MM.1S (cell line): ENCODE results near the gene CHCHD10.

Experiments
- DNase-seq: peaks from one replicate; pipeline ENCODE4 v3.0.0-alpha.2; 2015
- H2AFZ ChIP-seq: fragments of 300-600 bp; sonication (generic); 2 replicates; pipeline ENCODE4 v1.6.0; 2016; ENCODE audit warnings: antibody characterized with exemption, low read length
- H3F3A ChIP-seq: fragments of 300-600 bp; sonication (generic); 2 replicates; pipeline ENCODE4 v1.6.1; 2016; ENCODE audit warnings: mild to moderate bottlenecking, antibody characterized with exemption, low read length, moderate library complexity, mixed read lengths; ENCODE audit not compliant: insufficient read depth
- H3K27ac ChIP-seq: fragments of 300-600 bp; sonication (generic); 2 replicates; pipeline ENCODE4 v1.5.1; 2016; ENCODE audit warnings: mild to moderate bottlenecking, low read length
- H3K27me3 ChIP-seq: fragments of 300-600 bp; sonication (generic); replicated peaks from 2 replicates; pipeline ENCODE4 v1.6.0; 2016; ENCODE audit warnings: low read length; ENCODE audit not compliant: insufficient read depth
- H3K36me3 ChIP-seq: fragments of 300-600 bp; sonication (generic); replicated peaks from 2 replicates; pipeline ENCODE4 v1.6.1; 2016; ENCODE audit warnings: mild to moderate bottlenecking, low read length, mixed read lengths; ENCODE audit not compliant: insufficient read depth
- H3K4me1 ChIP-seq: fragments of 300-600 bp; sonication (generic); 2 replicates; pipeline ENCODE4 v1.6.1; 2016; ENCODE audit warnings: low read length, mixed read lengths
- H3K4me2 ChIP-seq: fragments of 300-600 bp; sonication (generic); 2 replicates; pipeline ENCODE4 v1.6.0; 2016; ENCODE audit warnings: low read depth, low read length
- H3K4me3 ChIP-seq: fragments of 300-600 bp; sonication (generic); 2 replicates; pipeline ENCODE4 v1.5.1; 2016; ENCODE audit warnings: low read length, mixed read lengths
- H3K79me2 ChIP-seq: fragments of 300-600 bp; sonication (generic); 2 replicates; pipeline ENCODE4 v1.6.1; 2016; ENCODE audit warnings: mixed run types, low read length, mixed read lengths
- H3K9ac ChIP-seq: fragments of 300-600 bp; sonication (generic); 2 replicates; pipeline ENCODE4 v1.6.1; 2016; ENCODE audit warnings: low read length, mixed read lengths
- H3K9me2 ChIP-seq: fragments of 300-600 bp; sonication (generic); replicated peaks from 2 replicates; pipeline ENCODE4 v1.6.1; 2016; ENCODE audit warnings: mild to moderate bottlenecking, low read length, mixed read lengths; ENCODE audit not compliant: insufficient read depth
- H3K9me3 ChIP-seq: fragments of 300-600 bp; sonication (generic); replicated peaks from 2 replicates; pipeline ENCODE4 v1.6.1; 2016; ENCODE audit warnings: mild to moderate bottlenecking, low read length, mixed read lengths; ENCODE audit not compliant: insufficient read depth
- H4K20me1 ChIP-seq: fragments of 300-600 bp; sonication (generic); 2 replicates; pipeline ENCODE4 v1.6.1; 2016; ENCODE audit warnings: mild to moderate bottlenecking, low read length, moderate library complexity, mixed read lengths; ENCODE audit not compliant: insufficient read depth
- CTCF ChIP-seq: fragments of 300-600 bp; sonication (generic); IDR thresholded peaks from 2 replicates; pipeline ENCODE4 v1.5.1; 2016; ENCODE audit warnings: antibody characterized with exemption, low read length, mixed read lengths
- EZH2 ChIP-seq: fragments of 300-600 bp; sonication (generic); optimal IDR thresholded peaks from 2 replicates; pipeline ENCODE3; 2017; ENCODE audit warnings: low read depth, mild to moderate bottlenecking, antibody characterized with exemption, low read length, mixed read lengths
- EZH2phosphoT487 ChIP-seq: fragments of 300-600 bp; sonication (generic); IDR thresholded peaks from 2 replicates; pipeline ENCODE4 v1.6.1; 2018; ENCODE audit warnings: antibody characterized with exemption, low read length

The CHCHD10 gene

DNA sequence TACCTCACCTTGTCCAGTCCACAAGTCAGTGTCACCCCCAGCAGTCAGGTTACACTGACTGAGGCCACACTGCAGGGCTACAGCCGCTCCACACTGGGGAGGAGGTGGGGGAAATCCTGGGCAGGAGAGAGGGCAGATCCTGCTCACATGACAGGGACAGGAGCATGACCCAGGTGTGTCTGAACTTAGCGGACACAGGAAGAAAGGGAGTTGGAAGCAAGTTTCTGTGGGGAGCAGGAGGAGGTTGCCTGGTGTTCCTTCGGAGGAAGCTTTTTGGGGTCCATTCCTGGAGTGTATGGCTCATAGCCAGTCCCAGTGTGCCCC lies 10.8 kb upstream of the CHCHD10 start:
- H3K27ac ChIP-seq: no peak overlapping the region
- no peaks in the 10 kb centered on the region for H3K9me3 ChIP-seq
- H3K4me2 ChIP-seq: no peak overlapping the region
- no peaks in the 10 kb centered on the region for H3F3A ChIP-seq
- DNase-seq: no peak
- H3K27me3 ChIP-seq: no peaks in the 10 kb centered on the region
- 0 out of 2 replicates have a peak, but pooled peaks cover under 1% of the 10 kb centered on the region for H3K4me1 ChIP-seq
- TF ChIP-seq EZH2: no peak
- TF ChIP-seq CTCF: no peak
- no peak for TF ChIP-seq EZH2phosphoT487
- no peaks in the 10 kb centered on the region for H3K79me2 ChIP-seq
- no peaks in the 10 kb centered on the region for H4K20me1 ChIP-seq
- no peaks in the 10 kb centered on the region for H3K36me3 ChIP-seq
- no peak overlapping the region for H3K9ac ChIP-seq
- no peak overlapping the region for H3K4me3 ChIP-seq
- no peaks in the 10 kb centered on the region for H3K9me2 ChIP-seq
- no peak overlapping the region for H2AFZ ChIP-seq

GRCh38 chr22:23777776-23778576 lies 10.2 kb upstream of the CHCHD10 start:
- H3K36me3 ChIP-seq: no peaks in the 10 kb centered on the region
- no peaks in the 10 kb centered on the region for H3K27me3 ChIP-seq
- H2AFZ ChIP-seq: no peak overlapping the region
- no peaks in the 10 kb centered on the region for H3K9me3 ChIP-seq
- peaks cover 4% of the 10 kb centered on the region; the same call in 1 of the 2 replicates for H3F3A ChIP-seq
- H3K9ac ChIP-seq: no peak overlapping the region
- no peaks in the 10 kb centered on the region for H4K20me1 ChIP-seq
- no peak overlapping the region for H3K4me2 ChIP-seq
- H3K9me2 ChIP-seq: no peaks in the 10 kb centered on the region
- no peak for TF ChIP-seq CTCF
- no peak for TF ChIP-seq EZH2phosphoT487
- TF ChIP-seq EZH2: no peak
- no peak overlapping the region for H3K27ac ChIP-seq
- H3K79me2 ChIP-seq: no peaks in the 10 kb centered on the region
- peaks cover 7% of the 10 kb centered on the region for H3K4me1 ChIP-seq
- no peak for DNase-seq
- H3K4me3 ChIP-seq: no peak overlapping the region

GRCh38 chr22:23775779-23776375 lies 8.1 kb upstream of the CHCHD10 start:
- Histone ChIP-seq H3K79me2 (no peaks in the 10 kb centered on the region), H3K27ac (no peak overlapping the region), H3K27me3 (no peaks in the 10 kb centered on the region), H4K20me1 (no peaks in the 10 kb centered on the region), H3K4me1 (peaks cover 14% of the 10 kb centered on the region), H2AFZ (no peak overlapping the region), H3K4me2 (no peak overlapping the region), H3K4me3 (no peak overlapping the region), H3K36me3 (no peaks in the 10 kb centered on the region), H3K9me3 (no peaks in the 10 kb centered on the region), H3K9ac (no peak overlapping the region), H3F3A (peaks cover 10% of the 10 kb centered on the region), H3K9me2 (no peaks in the 10 kb centered on the region)
- TF ChIP-seq EZH2 (no peak), CTCF (0 out of 2 replicates have a peak, but pooled peaks have one; percentile 5)
- no peak for DNase-seq
